GM23338 (cell line): ENCODE data around the gene BMF. TPM values are rescaled to one million over a fixed set of nuclear protein-coding genes. Genes with fewer than 3 reads are reported as not detected.

Experiments used
- ATAC-seq: fragments of 200-7000 bp; cut with Tn5 transposase; 3 replicates; pipeline ENCODE4 v1.9.1; 2020
- DNase-seq: peaks from one replicate; pipeline ENCODE4 v3.0.0-alpha.2; 2015; ENCODE audit warnings: low spot score
- H2AFZ ChIP-seq: fragments of 200-600 bp; sonication (generic); 2 replicates; pipeline ENCODE4 v1.8.0; 2016; ENCODE audit warnings: antibody characterized with exemption, mild to moderate bottlenecking, moderate library complexity
- H3F3A ChIP-seq: fragments of 200-600 bp; sonication (generic); replicated peaks from 2 replicates; pipeline ENCODE4 v1.8.0; 2017; ENCODE audit warnings: antibody characterized with exemption, mixed run types, low read depth
- H3K27ac ChIP-seq: fragments of 200-600 bp; sonication (generic); 2 replicates; pipeline ENCODE4 v1.6.1; 2016; ENCODE audit warnings: low read depth
- H3K27me3 ChIP-seq: fragments of 200-600 bp; sonication (generic); 2 replicates; pipeline ENCODE4 v1.8.0; 2016; ENCODE audit warnings: mild to moderate bottlenecking, mixed run types, moderate library complexity; ENCODE audit not compliant: insufficient read depth
- H3K36me3 ChIP-seq: fragments of 200-600 bp; sonication (generic); 2 replicates; pipeline ENCODE4 v1.8.0; 2016; ENCODE audit warnings: mild to moderate bottlenecking; ENCODE audit not compliant: insufficient read depth
- H3K4me1 ChIP-seq: fragments of 200-600 bp; sonication (generic); 2 replicates; pipeline ENCODE4 v1.8.0; 2016; ENCODE audit warnings: mild to moderate bottlenecking, moderate library complexity; ENCODE audit not compliant: insufficient read depth
- H3K4me2 ChIP-seq: fragments of 200-600 bp; sonication (generic); 2 replicates; pipeline ENCODE4 v1.7.1; 2017; ENCODE audit warnings: mixed run types
- H3K4me3 ChIP-seq: fragments of 200-600 bp; sonication (generic); 2 replicates; pipeline ENCODE4 v1.6.1; 2016; ENCODE audit warnings: mixed run types
- H3K79me2 ChIP-seq: fragments of 200-600 bp; sonication (generic); replicated peaks from 2 replicates; pipeline ENCODE4 v1.8.0; 2017; ENCODE audit warnings: mild to moderate bottlenecking; ENCODE audit not compliant: insufficient read depth
- H3K9me2 ChIP-seq: fragments of 200-600 bp; sonication (generic); 2 replicates; pipeline ENCODE4 v1.8.0; 2017; ENCODE audit not compliant: insufficient read depth
- H4K20me1 ChIP-seq: fragments of 200-600 bp; sonication (generic); replicated peaks from 2 replicates; pipeline ENCODE4 v1.8.0; 2017; ENCODE audit warnings: mild to moderate bottlenecking; ENCODE audit not compliant: insufficient read depth
- H3K27ac Mint-ChIP-seq: 2 replicates; pipeline ENCODE4 v1.8.0; 2020; ENCODE audit warnings: inconsistent platforms, mild to moderate bottlenecking, moderate library complexity, mixed read lengths
- H3K27me3 Mint-ChIP-seq: 3 replicates; pipeline ENCODE4 v1.8.0; 2022; ENCODE audit warnings: low read depth, mild to moderate bottlenecking, moderate library complexity, mixed read lengths, inconsistent platforms; ENCODE audit not compliant: insufficient read depth, poor library complexity
- H3K36me3 Mint-ChIP-seq: 3 replicates; pipeline ENCODE4 v1.8.0; 2021; ENCODE audit warnings: low read depth, mild to moderate bottlenecking, inconsistent platforms, moderate library complexity, mixed read lengths
- H3K4me1 Mint-ChIP-seq: 3 replicates; pipeline ENCODE4 v1.8.0; 2020; ENCODE audit warnings: mild to moderate bottlenecking, inconsistent platforms, mixed read lengths
- H3K4me3 Mint-ChIP-seq: 3 replicates; pipeline ENCODE4 v1.8.0; 2021; ENCODE audit warnings: moderate library complexity, mild to moderate bottlenecking, inconsistent platforms, mixed read lengths
- H3K9me3 Mint-ChIP-seq: 3 replicates; pipeline ENCODE4 v1.8.0; 2020; ENCODE audit warnings: moderate library complexity, mild to moderate bottlenecking, inconsistent platforms, mixed read lengths
- CREB1 ChIP-seq: fragments of 250-450 bp; sonication (Bioruptor Pico); IDR thresholded peaks from 2 replicates; pipeline ENCODE4 v1.5.0; 2020; ENCODE audit warnings: low read depth, mild to moderate bottlenecking, moderate library complexity
- CTCF ChIP-seq, 2 experiments: fragments of 200-600 bp in 1 of 2; sonication (generic) in 1 of 2; conservative IDR thresholded peaks; 2 replicates each; pipeline versions ENCODE4 v1.5.1 to v1.6.1; 2016 to 2017; ENCODE audit warnings: antibody characterized with exemption in 2 of 2, low read depth in 2 of 2, mild to moderate bottlenecking in 2 of 2, moderate library complexity in 1 of 2
- ETS1 ChIP-seq: IDR thresholded peaks from 2 replicates; pipeline ENCODE4 v1.6.1; 2016; ENCODE audit warnings: antibody characterized with exemption
- EZH2 ChIP-seq: fragments of 200-600 bp; sonication (generic); IDR thresholded peaks from one replicate; pipeline ENCODE4 v1.8.0; 2017; ENCODE audit warnings: antibody characterized with exemption, mild to moderate bottlenecking, low read depth; ENCODE audit not compliant: unreplicated experiment
- EZH2phosphoT487 ChIP-seq: fragments of 200-600 bp; sonication (generic); IDR thresholded peaks from one replicate; pipeline ENCODE4 v1.8.1; 2018; ENCODE audit warnings: antibody characterized with exemption; ENCODE audit not compliant: unreplicated experiment
- JUNB ChIP-seq: IDR thresholded peaks from one replicate; pipeline ENCODE4 v1.6.1; 2016; ENCODE audit warnings: antibody characterized with exemption; ENCODE audit not compliant: unreplicated experiment
- NANOG ChIP-seq: IDR thresholded peaks from 2 replicates; pipeline ENCODE4 v1.6.1; 2016; ENCODE audit warnings: antibody characterized with exemption, borderline replicate concordance
- POLR2AphosphoS5 ChIP-seq: IDR thresholded peaks from 2 replicates; pipeline ENCODE4 v1.6.1; 2016; ENCODE audit warnings: antibody characterized with exemption, low read depth
- REST ChIP-seq: IDR thresholded peaks from one replicate; pipeline ENCODE4 v1.6.1; 2018; ENCODE audit warnings: antibody characterized with exemption; ENCODE audit not compliant: unreplicated experiment
- STAT1 ChIP-seq: IDR thresholded peaks from one replicate; pipeline ENCODE4 v1.6.1; 2016; ENCODE audit warnings: antibody characterized with exemption; ENCODE audit not compliant: unreplicated experiment
- ZNF114 ChIP-seq: fragments of 250-450 bp; sonication (Bioruptor Pico); IDR thresholded peaks from 2 replicates; pipeline ENCODE4 v1.5.0; 2020; ENCODE audit warnings: mild to moderate bottlenecking, moderate library complexity
- ZNF331 ChIP-seq: fragments of 250-450 bp; sonication (Bioruptor Pico); IDR thresholded peaks from 2 replicates; pipeline ENCODE4 v1.5.0; 2020; ENCODE audit warnings: low read depth, mild to moderate bottlenecking, moderate library complexity
- ZNF462 ChIP-seq: fragments of 250-450 bp; sonication (Bioruptor Pico); IDR thresholded peaks from 2 replicates; pipeline ENCODE4 v1.5.0; 2020; ENCODE audit warnings: mild to moderate bottlenecking, moderate library complexity
- polyA plus RNA-seq: library from polyadenylated mRNA; unstranded; fragments of >200 nt; fragmentation: Nextera tagmentation; extraction: Ambion mirVana; gene quantifications from 2 replicates; pipeline ENCODE4 v1.2.1, GENCODE V29; 2016
- total RNA-seq: library from RNA; depleted of rRNA; stranded (reverse); fragments of >200 nt; shearing (Covaris generic); gene quantifications from 2 replicates; pipeline ENCODE4 v1.2.3, GENCODE V29; 2014

Gene BMF
- total and polyA plus RNA-seq, 2 experiments from 2014 or later = 2.0 to 20.3 TPM

GRCh38 chr15:40045572-40046217 lies 63.0 kb downstream of the BMF start:
- DNase-seq = no peak
- no peak for TF ChIP-seq EZH2
- TF ChIP-seq CREB1 (CRISPR knock-in tag) = no peak
- TF ChIP-seq JUNB = no peak
- TF ChIP-seq CTCF (conservative IDR thresholded peaks at IDR 0.05; ENCODE audit: low read depth in 2 of 2) = no peak
- TF ChIP-seq STAT1 = no peak
- no peak for TF ChIP-seq REST
- TF ChIP-seq POLR2AphosphoS5 = no peak
- no peak for TF ChIP-seq ZNF331 (CRISPR knock-in tag)
- TF ChIP-seq NANOG = no peak
- no peak for TF ChIP-seq ETS1
- TF ChIP-seq EZH2phosphoT487 = no peak
- no peak for TF ChIP-seq ZNF114 (CRISPR knock-in tag)
- TF ChIP-seq ZNF462 (CRISPR knock-in tag) = no peak
- peak overlapping the region; percentile 75 for H3K4me2 ChIP-seq

More at GRCh38 chr15:40045572-40046217, 63.0 kb downstream of the BMF start:
- Mint-ChIP-seq H3K27ac (no peak overlapping the region), H3K4me1 (peaks cover 35% of the 10 kb centered on the region), H3K27me3 (peaks cover 12% of the 10 kb centered on the region), H3K4me3 (peak overlapping the region; percentile 61), H3K36me3 (no peaks in the 10 kb centered on the region; the same call in 2 of the 3 replicates), H3K9me3 (no peaks in the 10 kb centered on the region; the same call in 2 of the 3 replicates)
- Histone ChIP-seq H3F3A (no peaks in the 10 kb centered on the region), H3K79me2 (no peaks in the 10 kb centered on the region), H3K27me3 (no peaks in the 10 kb centered on the region), H2AFZ (no peak overlapping the region), H4K20me1 (no peaks in the 10 kb centered on the region), H3K4me3 (peak overlapping the region; percentile 48; the same call in 1 of the 2 replicates), H3K36me3 (no peaks in the 10 kb centered on the region), H3K4me1 (peaks cover 7% of the 10 kb centered on the region), H3K27ac (no peak overlapping the region), H3K9me2 (no peaks in the 10 kb centered on the region)
- peak; percentile 60 for ATAC-seq
